Measurements from ENCODE around the gene TMEM63A. TPM values are rescaled to one million over a fixed set of nuclear protein-coding genes. Genes with fewer than 3 reads are reported as not detected.

The TMEM63A gene
- total RNA-seq, 5 donors from 2014 or later (not counting 1 experiment from before 2014, with no cell fraction given) = 332 to 473 (median 390) TPM

GRCh38 chr1:225903623-225904022, 21.4 kb upstream of the TMEM63A start:
- 95% methylated on average over 4 of the region's 4 CpGs for WGBS (ENCODE audit: insufficient coverage)
- Mint-ChIP-seq H3K9me3 (no peaks in the 10 kb centered on the region), H3K27me3 (no peaks in the 10 kb centered on the region), H3K27ac (peak overlapping the region; percentile 47 to 73), H3K4me3 (no peak overlapping the region), H3K4me1 (peaks cover 24 to 43% (median 35%) of the 10 kb centered on the region in 3 donors), H3K36me3 (no peaks in the 10 kb centered on the region)
- no peak overlapping the region for H3K4me3 ChIP-seq (ENCODE audit: control insufficient read depth in 1 of 2, extremely low read depth in 1 of 2, low read length in 1 of 2)
- no peaks in the 10 kb centered on the region for H3K36me3 ChIP-seq (ENCODE audit: control insufficient read depth in 2 of 2, extremely low read depth in 1 of 2, insufficient read depth in 1 of 2, low read length in 1 of 2)
- ChIA-PET CTCF (no interaction called here), POLR2A (interaction anchor here in 1 of 2 donors (0.6 kb wide), 1 partner anchor 282 kb away, joined by 3 read pairs; no protein-coding TSS in a partner anchor)
- H3K4me1 ChIP-seq (ENCODE audit: control insufficient read depth in 1 of 2, extremely low read depth in 1 of 2, insufficient read depth in 2 of 2, low read length in 2 of 2) = peaks cover 7 to 18% of the 10 kb centered on the region in 2 experiments
- DNase-seq = no peak
- H3K27me3 ChIP-seq (replicated peaks in 1 of 2; ENCODE audit: control insufficient read depth in 2 of 2, extremely low read depth in 1 of 2, insufficient read depth in 2 of 2, low read length in 1 of 2) = no peaks in the 10 kb centered on the region
- no peak for ATAC-seq (replicated peaks in 1 of 4)
- no peak overlapping the region for H3K27ac ChIP-seq (ENCODE audit: low read length)
- no peaks in the 10 kb centered on the region for H3K9me3 ChIP-seq

GRCh38 chr1:225899044-225899925, 17.1 kb upstream of the TMEM63A start:
- ATAC-seq (replicated peaks in 1 of 4) = no peak
- Histone ChIP-seq H3K36me3 (ENCODE audit: control insufficient read depth in 2 of 2, extremely low read depth in 1 of 2, insufficient read depth in 1 of 2, low read length in 1 of 2) (no peaks in the 10 kb centered on the region), H3K27ac (ENCODE audit: low read length) (peak overlapping the region; percentile 85), H3K4me3 (ENCODE audit: control insufficient read depth in 1 of 2, extremely low read depth in 1 of 2, low read length in 1 of 2) (no peak overlapping the region), H3K27me3 (replicated peaks in 1 of 2; ENCODE audit: control insufficient read depth in 2 of 2, extremely low read depth in 1 of 2, insufficient read depth in 2 of 2, low read length in 1 of 2) (no peaks in the 10 kb centered on the region), H3K9me3 (no peaks in the 10 kb centered on the region), H3K4me1 (ENCODE audit: control insufficient read depth in 1 of 2, extremely low read depth in 1 of 2, insufficient read depth in 2 of 2, low read length in 2 of 2) (peaks cover 34 to 43% of the 10 kb centered on the region in 2 experiments)
- POLR2A ChIA-PET = interaction anchor here in 1 of 2 donors (0.6 kb wide), 1 partner anchor 40 kb away, joined by 4 read pairs; no protein-coding TSS in a partner anchor
- Mint-ChIP-seq H3K27me3 (no peaks in the 10 kb centered on the region), H3K9me3 (no peaks in the 10 kb centered on the region), H3K4me3 (peak overlapping the region in 1 of 3 donors; percentile 55), H3K27ac (peak overlapping the region; percentile 93 to 95), H3K4me1 (peaks cover 46 to 68% (median 51%) of the 10 kb centered on the region in 3 donors), H3K36me3 (no peaks in the 10 kb centered on the region)
- 88% methylated on average over 3 of the region's 4 CpGs for WGBS (ENCODE audit: insufficient coverage)
- DNase-seq = no peak
- CTCF ChIA-PET = no interaction called here

- Histone ChIP-seq H3K27me3 (replicated peaks in 1 of 2; ENCODE audit: control insufficient read depth in 2 of 2, extremely low read depth in 1 of 2, insufficient read depth in 2 of 2, low read length in 1 of 2) (no peaks in the 10 kb centered on the region), H3K27ac (ENCODE audit: low read length) (peak overlapping the region; percentile 85), H3K9me3 (no peaks in the 10 kb centered on the region), H3K4me1 (ENCODE audit: control insufficient read depth in 1 of 2, extremely low read depth in 1 of 2, insufficient read depth in 2 of 2, low read length in 2 of 2) (peaks cover 34 to 43% of the 10 kb centered on the region in 2 experiments), H3K4me3 (ENCODE audit: control insufficient read depth in 1 of 2, extremely low read depth in 1 of 2, low read length in 1 of 2) (no peak overlapping the region), H3K36me3 (ENCODE audit: control insufficient read depth in 2 of 2, extremely low read depth in 1 of 2, insufficient read depth in 1 of 2, low read length in 1 of 2) (no peaks in the 10 kb centered on the region)
- Mint-ChIP-seq H3K27ac (peak overlapping the region; percentile 95 to 97), H3K4me1 (peaks cover 53 to 66% (median 58%) of the 10 kb centered on the region in 3 donors), H3K4me3 (peak overlapping the region; percentile 52 to 85 (median 63)), H3K9me3 (no peaks in the 10 kb centered on the region), H3K27me3 (no peaks in the 10 kb centered on the region), H3K36me3 (no peaks in the 10 kb centered on the region)
- ATAC-seq (replicated peaks in 1 of 4) = peak; percentile 54 to 72 (median 61)
- peak; percentile 21 to 74 (median 51) for DNase-seq
- CTCF ChIA-PET = interaction anchor here (0.5 to 2.3 kb wide), 10 partner anchors 8 to 1441 kb away, joined by 3 to 16 read pairs (median 4); partner anchors contain the start of genes PYCR2 (in 1 of the 2), SRP9 (in 1 of the 2) and TMEM63A (in 1 of the 2)
- WGBS (ENCODE audit: insufficient coverage) = 57% methylated on average over 12 of the region's 19 CpGs
- POLR2A ChIA-PET = interaction anchor here (0.6 to 2.0 kb wide), 7 partner anchors 15 to 1275 kb away, joined by 3 to 12 read pairs (median 4); partner anchors contain the start of genes PYCR2 (in 1 of the 2) and TMEM63A (in 1 of the 2)
Measured at GRCh38 chr1:225897595-225898514, 15.7 kb upstream of the TMEM63A start.

- Histone ChIP-seq H3K27ac (ENCODE audit: low read length) (peak overlapping the region; percentile 85), H3K9me3 (no peaks in the 10 kb centered on the region), H3K4me1 (ENCODE audit: control insufficient read depth in 1 of 2, extremely low read depth in 1 of 2, insufficient read depth in 2 of 2, low read length in 2 of 2) (peaks cover 34 to 43% of the 10 kb centered on the region in 2 experiments), H3K36me3 (ENCODE audit: control insufficient read depth in 2 of 2, extremely low read depth in 1 of 2, insufficient read depth in 1 of 2, low read length in 1 of 2) (no peaks in the 10 kb centered on the region), H3K4me3 (ENCODE audit: control insufficient read depth in 1 of 2, extremely low read depth in 1 of 2, low read length in 1 of 2) (peak overlapping the region; percentile 15 to 51), H3K27me3 (replicated peaks in 1 of 2; ENCODE audit: control insufficient read depth in 2 of 2, extremely low read depth in 1 of 2, insufficient read depth in 2 of 2, low read length in 1 of 2) (no peaks in the 10 kb centered on the region)
- peak; percentile 45 to 94 (median 71) for DNase-seq
- Mint-ChIP-seq H3K27me3 (no peaks in the 10 kb centered on the region), H3K9me3 (no peaks in the 10 kb centered on the region), H3K4me1 (peaks cover 53 to 66% (median 56%) of the 10 kb centered on the region in 3 donors), H3K4me3 (peak overlapping the region; percentile 52 to 85 (median 63)), H3K27ac (peak overlapping the region; percentile 95 to 97), H3K36me3 (no peaks in the 10 kb centered on the region)
- CTCF ChIA-PET = interaction anchor here (0.5 to 2.3 kb wide), 10 partner anchors 9 to 437 kb away, joined by 3 to 16 read pairs (median 4); partner anchors contain the start of genes PYCR2 (in 2 of the 2), SRP9 (in 1 of the 2) and TMEM63A (in 1 of the 2)
- ATAC-seq (replicated peaks in 1 of 4) = peak; percentile 92 to 96 (median 94)
- POLR2A ChIA-PET = interaction anchor here (0.6 to 2.0 kb wide), 4 partner anchors 14 to 166 kb away, joined by 3 to 12 read pairs (median 7); partner anchors contain the start of genes PYCR2 (in 1 of the 2) and TMEM63A (in 1 of the 2)
- 2% methylated on average over 7 of the region's 7 CpGs for WGBS (ENCODE audit: insufficient coverage)
Measured at GRCh38 chr1:225896937-225897549, 14.9 kb upstream of the TMEM63A start.

GRCh38 chr1:225896494-225896893, 14.3 kb upstream of the TMEM63A start:
- H3K36me3 ChIP-seq (ENCODE audit: control insufficient read depth in 2 of 2, extremely low read depth in 1 of 2, insufficient read depth in 1 of 2, low read length in 1 of 2) = no peaks in the 10 kb centered on the region
- H3K27ac ChIP-seq (ENCODE audit: low read length) = peak overlapping the region; percentile 85
- no CpG with 5 or more reads among the region's 5 CpGs for WGBS (ENCODE audit: insufficient coverage)
- no peaks in the 10 kb centered on the region for H3K9me3 ChIP-seq
- H3K9me3 Mint-ChIP-seq = no peaks in the 10 kb centered on the region
- no peak for ATAC-seq (replicated peaks in 1 of 4)
- no peaks in the 10 kb centered on the region for H3K36me3 Mint-ChIP-seq
- CTCF ChIA-PET = interaction anchor here (0.6 to 2.3 kb wide), 5 partner anchors 11 to 118 kb away, joined by 3 to 16 read pairs (median 7); partner anchors contain the start of genes PYCR2 (in 2 of the 2), SRP9 (in 1 of the 2) and TMEM63A (in 1 of the 2)
- POLR2A ChIA-PET = interaction anchor here in 1 of 2 donors (1.7 to 2.0 kb wide), 2 partner anchors 14 to 27 kb away, joined by 9 to 12 read pairs; partner anchors contain the start of genes PYCR2 and TMEM63A
- peaks cover 55 to 69% (median 58%) of the 10 kb centered on the region in 3 donors for H3K4me1 Mint-ChIP-seq
- no peaks in the 10 kb centered on the region for H3K27me3 ChIP-seq (replicated peaks in 1 of 2; ENCODE audit: control insufficient read depth in 2 of 2, extremely low read depth in 1 of 2, insufficient read depth in 2 of 2, low read length in 1 of 2)
- H3K4me3 Mint-ChIP-seq = peak overlapping the region; percentile 52 to 85 (median 63)
- H3K4me1 ChIP-seq (ENCODE audit: control insufficient read depth in 1 of 2, extremely low read depth in 1 of 2, insufficient read depth in 2 of 2, low read length in 2 of 2) = peaks cover 34 to 43% of the 10 kb centered on the region in 2 experiments
- H3K27me3 Mint-ChIP-seq = no peaks in the 10 kb centered on the region
- peak overlapping the region; percentile 95 to 97 for H3K27ac Mint-ChIP-seq
- H3K4me3 ChIP-seq (ENCODE audit: control insufficient read depth in 1 of 2, extremely low read depth in 1 of 2, low read length in 1 of 2) = peak overlapping the region in 1 of 2 donors; percentile 51
- DNase-seq = peak in 1 of 35 experiments; percentile 25
